WTC11 (cell line): ENCODE results near the gene GTF2F1. TPM values are rescaled to one million over a fixed set of nuclear protein-coding genes. Genes with fewer than 3 reads are reported as not detected.

Experiments used
- ATAC-seq: fragments of 200-7000 bp; cut with Tn5 transposase; 2 replicates; pipeline ENCODE4 v1.10.0; 2021; ENCODE audit warnings: mild to moderate bottlenecking, moderate library complexity
- CTCF ChIA-PET: fragments of 300-600 bp; sonication (Branson Sonifier 250); formaldehyde crosslinking; loops from one replicate; lab custom pipeline; 2021; ENCODE audit warnings: antibody characterized with exemption; lab: Charles Lee
- POLR2A ChIA-PET: fragments of 350-600 bp; sonication (Branson Sonifier 250); formaldehyde crosslinking; loops from one replicate; lab custom pipeline; 2021; ENCODE audit warnings: antibody characterized with exemption; lab: Charles Lee
- DNase-seq: peaks from one replicate; pipeline ENCODE4 v3.0.0; 2021; ENCODE audit warnings: low spot score
- H3K27ac Mint-ChIP-seq: 2 replicates; pipeline ENCODE4 v1.8.0; 2021; ENCODE audit warnings: mixed read lengths
- H3K27me3 Mint-ChIP-seq: 2 replicates; pipeline ENCODE4 v1.8.0; 2021; ENCODE audit warnings: low read depth, mild to moderate bottlenecking, moderate library complexity, mixed read lengths
- H3K36me3 Mint-ChIP-seq: 2 replicates; pipeline ENCODE4 v1.8.0; 2021; ENCODE audit warnings: mixed read lengths
- H3K4me1 Mint-ChIP-seq: 2 replicates; pipeline ENCODE4 v1.8.0; 2022; ENCODE audit warnings: mixed read lengths
- H3K4me3 Mint-ChIP-seq: 2 replicates; pipeline ENCODE4 v1.8.0; 2021; ENCODE audit warnings: mild to moderate bottlenecking, moderate library complexity, mixed read lengths
- H3K9me3 Mint-ChIP-seq: 2 replicates; pipeline ENCODE4 v1.8.0; 2021; ENCODE audit warnings: mixed read lengths
- AR ChIP-seq: fragments of 250-450 bp; sonication (Bioruptor Pico); IDR thresholded peaks from 2 replicates; pipeline ENCODE4 v1.9.0; 2021; ENCODE audit warnings: mild to moderate bottlenecking
- CBFB ChIP-seq: sonication (generic); formaldehyde crosslinking; IDR thresholded peaks from 2 replicates; pipeline ENCODE4 v1.8.1; 2022; ENCODE audit warnings: mild to moderate bottlenecking, low read depth, missing genetic modification reagents
- CREM ChIP-seq: sonication (generic); formaldehyde crosslinking; IDR thresholded peaks from 2 replicates; pipeline ENCODE4 v1.8.1; 2022; ENCODE audit warnings: mild to moderate bottlenecking, missing genetic modification reagents, moderate library complexity
- ELF4 ChIP-seq: sonication (generic); formaldehyde crosslinking; IDR thresholded peaks from 2 replicates; pipeline ENCODE4 v1.8.1; 2022; ENCODE audit warnings: low read depth, mild to moderate bottlenecking, moderate library complexity, missing genetic modification reagents
- FOXJ3 ChIP-seq: sonication (generic); formaldehyde crosslinking; IDR thresholded peaks from 2 replicates; pipeline ENCODE4 v1.9.0; 2021; ENCODE audit warnings: missing genetic modification reagents, mild to moderate bottlenecking, borderline replicate concordance
- MAX ChIP-seq: sonication (generic); formaldehyde crosslinking; IDR thresholded peaks from 2 replicates; pipeline ENCODE4 v1.8.0; 2022; ENCODE audit warnings: mild to moderate bottlenecking, missing genetic modification reagents
- MXD4 ChIP-seq: fragments of 250-450 bp; sonication (Bioruptor Pico); IDR thresholded peaks from 2 replicates; pipeline ENCODE4 v1.8.0; 2021; ENCODE audit warnings: mild to moderate bottlenecking, moderate library complexity, borderline replicate concordance
- NFATC4 ChIP-seq: fragments of 250-450 bp; sonication (Bioruptor Pico); IDR thresholded peaks from 2 replicates; pipeline ENCODE4 v1.9.0; 2021; ENCODE audit warnings: mild to moderate bottlenecking
- NR2C2 ChIP-seq: sonication (generic); formaldehyde crosslinking; IDR thresholded peaks from 2 replicates; pipeline ENCODE4 v1.8.0; 2022; ENCODE audit warnings: mild to moderate bottlenecking, missing genetic modification reagents
- PRRX2 ChIP-seq: fragments of 250-450 bp; sonication (Bioruptor Pico); IDR thresholded peaks from 2 replicates; pipeline ENCODE4 v1.8.0; 2021; ENCODE audit warnings: mild to moderate bottlenecking
- TCF7 ChIP-seq: sonication (generic); formaldehyde crosslinking; IDR thresholded peaks from 2 replicates; pipeline ENCODE4 v1.8.0; 2022; ENCODE audit warnings: mild to moderate bottlenecking, low read depth, missing genetic modification reagents, moderate library complexity
- TEAD1 ChIP-seq: sonication (generic); formaldehyde crosslinking; IDR thresholded peaks from 2 replicates; pipeline ENCODE4 v1.8.0; 2022; ENCODE audit warnings: mild to moderate bottlenecking, missing genetic modification reagents
- ZNF263 ChIP-seq: sonication (generic); formaldehyde crosslinking; IDR thresholded peaks from 2 replicates; pipeline ENCODE4 v1.8.1; 2022; ENCODE audit warnings: low read depth, mild to moderate bottlenecking, moderate library complexity, missing genetic modification reagents
- ZNF416 ChIP-seq: fragments of 250-450 bp; sonication (Bioruptor Pico); IDR thresholded peaks from 2 replicates; pipeline ENCODE4 v1.9.0; 2021; ENCODE audit warnings: mild to moderate bottlenecking, inconsistent platforms
- ZNF671 ChIP-seq: fragments of 250-450 bp; sonication (Bioruptor Pico); IDR thresholded peaks from 2 replicates; pipeline ENCODE4 v1.8.0; 2021; ENCODE audit warnings: mild to moderate bottlenecking
- total RNA-seq: library from RNA; stranded (reverse); gene quantifications from 3 replicates; pipeline ENCODE4 v1.2.3, GENCODE V29; 2021
- TF ChIP-seq, protein P1 (sequence below): sonication (generic); formaldehyde crosslinking; IDR thresholded peaks from 2 replicates; pipeline ENCODE4 v1.8.0; 2023; ENCODE audit warnings: missing genetic modification reagents, mild to moderate bottlenecking, borderline replicate concordance
- TF ChIP-seq, protein P2 (sequence below): sonication (generic); formaldehyde crosslinking; IDR thresholded peaks from 2 replicates; pipeline ENCODE4 v1.8.1; 2023; ENCODE audit warnings: mild to moderate bottlenecking, missing genetic modification reagents, moderate library complexity
- TF ChIP-seq, protein P3 (sequence below): sonication (generic); formaldehyde crosslinking; IDR thresholded peaks from 2 replicates; pipeline ENCODE4 v1.8.1; 2022; ENCODE audit warnings: low read depth, mild to moderate bottlenecking, moderate library complexity, missing genetic modification reagents, borderline replicate concordance
- TF ChIP-seq, protein P4 (sequence below): sonication (generic); formaldehyde crosslinking; IDR thresholded peaks from 2 replicates; pipeline ENCODE4 v1.8.1; 2022; ENCODE audit warnings: mild to moderate bottlenecking, missing genetic modification reagents, moderate library complexity, borderline replicate concordance
- TF ChIP-seq, protein P5 (sequence below): fragments of 250-450 bp; sonication (Bioruptor Pico); conservative IDR thresholded peaks from 2 replicates; pipeline ENCODE4 v1.9.0; 2021; ENCODE audit warnings: mild to moderate bottlenecking

GTF2F1 gene
- total RNA-seq, 1 experiment from 2014 or later, result 62.4 TPM

DNA sequence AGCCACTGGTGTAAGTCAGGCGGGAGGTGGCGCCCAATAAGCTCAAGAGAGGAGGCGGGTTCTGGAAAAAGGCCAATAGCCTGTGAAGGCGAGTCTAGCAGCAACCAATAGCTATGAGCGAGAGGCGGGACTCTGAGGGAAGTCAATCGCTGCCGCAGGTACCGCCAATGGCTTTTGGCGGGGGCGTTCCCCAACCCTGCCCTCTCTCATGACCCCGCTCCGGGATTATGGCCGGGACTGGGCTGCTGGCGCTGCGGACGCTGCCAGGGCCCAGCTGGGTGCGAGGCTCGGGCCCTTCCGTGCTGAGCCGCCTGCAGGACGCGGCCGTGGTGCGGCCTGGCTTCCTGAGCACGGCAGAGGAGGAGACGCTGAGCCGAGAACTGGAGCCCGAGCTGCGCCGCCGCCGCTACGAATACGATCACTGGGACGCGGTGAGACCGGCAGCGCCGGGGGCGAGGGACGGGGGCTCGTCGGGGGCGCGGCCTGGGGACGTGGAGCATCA lies 20.3 kb downstream of the GTF2F1 start, which contains the start of gene ALKBH7 (continued):
- TF ChIP-seq, protein P1, sequence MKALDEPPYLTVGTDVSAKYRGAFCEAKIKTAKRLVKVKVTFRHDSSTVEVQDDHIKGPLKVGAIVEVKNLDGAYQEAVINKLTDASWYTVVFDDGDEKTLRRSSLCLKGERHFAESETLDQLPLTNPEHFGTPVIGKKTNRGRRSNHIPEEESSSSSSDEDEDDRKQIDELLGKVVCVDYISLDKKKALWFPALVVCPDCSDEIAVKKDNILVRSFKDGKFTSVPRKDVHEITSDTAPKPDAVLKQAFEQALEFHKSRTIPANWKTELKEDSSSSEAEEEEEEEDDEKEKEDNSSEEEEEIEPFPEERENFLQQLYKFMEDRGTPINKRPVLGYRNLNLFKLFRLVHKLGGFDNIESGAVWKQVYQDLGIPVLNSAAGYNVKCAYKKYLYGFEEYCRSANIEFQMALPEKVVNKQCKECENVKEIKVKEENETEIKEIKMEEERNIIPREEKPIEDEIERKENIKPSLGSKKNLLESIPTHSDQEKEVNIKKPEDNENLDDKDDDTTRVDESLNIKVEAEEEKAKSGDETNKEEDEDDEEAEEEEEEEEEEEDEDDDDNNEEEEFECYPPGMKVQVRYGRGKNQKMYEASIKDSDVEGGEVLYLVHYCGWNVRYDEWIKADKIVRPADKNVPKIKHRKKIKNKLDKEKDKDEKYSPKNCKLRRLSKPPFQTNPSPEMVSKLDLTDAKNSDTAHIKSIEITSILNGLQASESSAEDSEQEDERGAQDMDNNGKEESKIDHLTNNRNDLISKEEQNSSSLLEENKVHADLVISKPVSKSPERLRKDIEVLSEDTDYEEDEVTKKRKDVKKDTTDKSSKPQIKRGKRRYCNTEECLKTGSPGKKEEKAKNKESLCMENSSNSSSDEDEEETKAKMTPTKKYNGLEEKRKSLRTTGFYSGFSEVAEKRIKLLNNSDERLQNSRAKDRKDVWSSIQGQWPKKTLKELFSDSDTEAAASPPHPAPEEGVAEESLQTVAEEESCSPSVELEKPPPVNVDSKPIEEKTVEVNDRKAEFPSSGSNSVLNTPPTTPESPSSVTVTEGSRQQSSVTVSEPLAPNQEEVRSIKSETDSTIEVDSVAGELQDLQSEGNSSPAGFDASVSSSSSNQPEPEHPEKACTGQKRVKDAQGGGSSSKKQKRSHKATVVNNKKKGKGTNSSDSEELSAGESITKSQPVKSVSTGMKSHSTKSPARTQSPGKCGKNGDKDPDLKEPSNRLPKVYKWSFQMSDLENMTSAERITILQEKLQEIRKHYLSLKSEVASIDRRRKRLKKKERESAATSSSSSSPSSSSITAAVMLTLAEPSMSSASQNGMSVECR, result peak; percentile 60; the same call in 1 of the 2 replicates

DNA sequence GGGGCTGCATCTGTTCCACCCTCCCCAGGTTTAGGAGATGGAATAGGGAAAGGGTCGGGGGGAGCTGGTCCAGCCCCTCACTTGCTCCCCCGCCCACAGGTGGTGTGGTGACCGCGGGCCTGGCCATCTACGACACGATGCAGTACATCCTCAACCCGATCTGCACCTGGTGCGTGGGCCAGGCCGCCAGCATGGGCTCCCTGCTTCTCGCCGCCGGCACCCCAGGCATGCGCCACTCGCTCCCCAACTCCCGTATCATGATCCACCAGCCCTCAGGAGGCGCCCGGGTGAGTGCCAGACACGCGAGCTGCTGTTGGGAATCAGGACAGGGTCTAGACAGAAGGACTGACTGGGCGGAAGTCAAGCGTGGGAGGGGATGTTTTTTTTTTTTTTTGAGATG lies 28.6 kb downstream of the GTF2F1 start:
- Mint-ChIP-seq H3K4me3 (no peak overlapping the region), H3K4me1 (peaks cover 5% of the 10 kb centered on the region; the same call in 1 of the 2 replicates)
- POLR2A ChIA-PET, result no interaction called here

GRCh38 chr19:6362351-6362801 lies 30.6 kb downstream of the GTF2F1 start:
- POLR2A ChIA-PET, result interaction anchor here (1.5 kb wide), 1 partner anchor 10 kb away, joined by 11 read pairs; the partner anchor contains the start of gene ALKBH7
- DNase-seq, result no peak
- Mint-ChIP-seq H3K27ac (no peak overlapping the region), H3K4me3 (peak overlapping the region; percentile 83), H3K36me3 (peaks cover 23% of the 10 kb centered on the region), H3K4me1 (peaks cover 5% of the 10 kb centered on the region; the same call in 1 of the 2 replicates), H3K9me3 (no peaks in the 10 kb centered on the region), H3K27me3 (peaks cover 8% of the 10 kb centered on the region; the same call in 1 of the 2 replicates)
- TF ChIP-seq PRRX2 (CRISPR knock-in tag), result no peak
- no peak for TF ChIP-seq MAX (CRISPR knock-in tag)
- TF ChIP-seq CBFB, result no peak
- TF ChIP-seq FOXJ3 (CRISPR knock-in tag), result no peak
- no peak for TF ChIP-seq NR2C2 (CRISPR knock-in tag)
- TF ChIP-seq, protein P2, sequence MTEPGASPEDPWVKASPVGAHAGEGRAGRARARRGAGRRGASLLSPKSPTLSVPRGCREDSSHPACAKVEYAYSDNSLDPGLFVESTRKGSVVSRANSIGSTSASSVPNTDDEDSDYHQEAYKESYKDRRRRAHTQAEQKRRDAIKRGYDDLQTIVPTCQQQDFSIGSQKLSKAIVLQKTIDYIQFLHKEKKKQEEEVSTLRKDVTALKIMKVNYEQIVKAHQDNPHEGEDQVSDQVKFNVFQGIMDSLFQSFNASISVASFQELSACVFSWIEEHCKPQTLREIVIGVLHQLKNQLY (CRISPR knock-in tag), result no peak
- TF ChIP-seq ZNF416 (CRISPR knock-in tag), result no peak
- no peak for TF ChIP-seq AR
- TF ChIP-seq TEAD1 (CRISPR knock-in tag), result no peak
- TF ChIP-seq ELF4, result no peak
- no peak for TF ChIP-seq TCF7 (CRISPR knock-in tag)
- TF ChIP-seq, protein P3, sequence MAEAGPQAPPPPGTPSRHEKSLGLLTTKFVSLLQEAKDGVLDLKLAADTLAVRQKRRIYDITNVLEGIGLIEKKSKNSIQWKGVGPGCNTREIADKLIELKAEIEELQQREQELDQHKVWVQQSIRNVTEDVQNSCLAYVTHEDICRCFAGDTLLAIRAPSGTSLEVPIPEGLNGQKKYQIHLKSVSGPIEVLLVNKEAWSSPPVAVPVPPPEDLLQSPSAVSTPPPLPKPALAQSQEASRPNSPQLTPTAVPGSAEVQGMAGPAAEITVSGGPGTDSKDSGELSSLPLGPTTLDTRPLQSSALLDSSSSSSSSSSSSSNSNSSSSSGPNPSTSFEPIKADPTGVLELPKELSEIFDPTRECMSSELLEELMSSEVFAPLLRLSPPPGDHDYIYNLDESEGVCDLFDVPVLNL (CRISPR knock-in tag), result no peak
- TF ChIP-seq, protein P4, sequence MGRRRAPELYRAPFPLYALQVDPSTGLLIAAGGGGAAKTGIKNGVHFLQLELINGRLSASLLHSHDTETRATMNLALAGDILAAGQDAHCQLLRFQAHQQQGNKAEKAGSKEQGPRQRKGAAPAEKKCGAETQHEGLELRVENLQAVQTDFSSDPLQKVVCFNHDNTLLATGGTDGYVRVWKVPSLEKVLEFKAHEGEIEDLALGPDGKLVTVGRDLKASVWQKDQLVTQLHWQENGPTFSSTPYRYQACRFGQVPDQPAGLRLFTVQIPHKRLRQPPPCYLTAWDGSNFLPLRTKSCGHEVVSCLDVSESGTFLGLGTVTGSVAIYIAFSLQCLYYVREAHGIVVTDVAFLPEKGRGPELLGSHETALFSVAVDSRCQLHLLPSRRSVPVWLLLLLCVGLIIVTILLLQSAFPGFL, result no peak
- TF ChIP-seq, protein P5, sequence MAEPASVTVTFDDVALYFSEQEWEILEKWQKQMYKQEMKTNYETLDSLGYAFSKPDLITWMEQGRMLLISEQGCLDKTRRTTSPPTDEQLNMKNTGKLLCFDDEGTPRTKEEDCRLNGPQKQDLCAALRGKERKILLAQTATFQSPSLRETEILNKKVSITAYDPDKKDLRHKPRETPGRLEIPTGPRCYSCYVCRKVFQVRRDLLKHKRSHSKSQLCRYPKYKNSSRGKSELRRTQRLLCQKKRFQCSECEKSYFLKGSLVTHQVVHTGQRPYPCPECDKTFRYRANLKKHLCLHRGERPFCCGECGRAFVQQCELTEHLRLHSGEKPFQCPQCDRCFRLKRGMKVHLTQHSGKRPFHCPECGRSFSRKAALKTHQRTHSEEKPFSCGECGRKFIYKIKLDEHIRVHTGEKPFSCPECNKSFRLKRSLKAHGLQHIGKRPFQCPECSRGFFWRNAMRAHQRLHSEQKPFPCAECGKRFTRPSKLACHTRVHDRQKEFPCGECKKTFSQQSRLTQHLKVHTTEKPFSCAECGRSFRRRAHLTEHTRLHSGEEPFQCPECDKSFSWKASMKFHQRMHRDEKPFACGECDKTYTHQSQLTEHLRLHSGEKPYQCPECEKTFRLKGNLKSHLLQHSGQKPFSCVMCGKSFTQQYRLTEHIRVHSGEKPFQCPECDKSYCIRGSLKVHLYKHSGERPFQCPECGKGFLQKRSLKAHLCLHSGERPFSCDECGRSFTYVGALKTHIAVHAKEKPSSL, result no peak
- no peak for ATAC-seq
- CTCF ChIA-PET, result no interaction called here

More for the DNA sequence above, 28.6 kb downstream of the GTF2F1 start:
- CTCF ChIA-PET, result interaction anchor here (0.8 to 1.3 kb wide), 4 partner anchors 9 to 342 kb away, joined by 3 to 4 read pairs (median 4); no protein-coding TSS in a partner anchor
- Mint-ChIP-seq H3K27ac (no peak overlapping the region), H3K36me3 (peaks cover 28% of the 10 kb centered on the region), H3K27me3 (peaks cover 8% of the 10 kb centered on the region; the same call in 1 of the 2 replicates), H3K9me3 (no peaks in the 10 kb centered on the region)
- TF ChIP-seq MXD4 (CRISPR knock-in tag) (no peak), CREM (CRISPR knock-in tag) (no peak), ZNF671 (no peak), ZNF263 (no peak), NFATC4 (CRISPR knock-in tag) (no peak)
- ATAC-seq (no peak), DNase-seq (no peak)
